CD4-positive, alpha-beta T cell treated with Interleukin-4 for 4 hours (primary cell): Measurements from ENCODE around the gene HLA-DRA.
"Not testable (repeated sequence)": the region's sequence is repeated elsewhere in the genome, so short reads cannot be mapped to it uniquely, and the experiment has no call there.

ENCODE experiments used
- DNase-seq: peaks from one replicate; pipeline ENCODE4 v3.0.0-alpha.2; 2020

HLA-DRA gene

GRCh38 chr6:32432050-32432450, 7.6 kb upstream of the HLA-DRA start:
- peak; percentile 50 for DNase-seq

GRCh38 chr6:32433950-32434349, 5.7 kb upstream of the HLA-DRA start:
- DNase-seq, result not testable (repeated sequence)

GRCh38 chr6:32436186-32436585, 3.5 kb upstream of the HLA-DRA start:
- DNase-seq, result no peak

GRCh38 chr6:32436995-32437836, 2.5 kb upstream of the HLA-DRA start:
- peak; percentile 54 for DNase-seq

GRCh38 chr6:32439139-32439538, 548 bp upstream of the HLA-DRA start:
- no peak for DNase-seq

- DNase-seq, result no peak
Observed at GRCh38 chr6:32442243-32442667, 2.6 kb downstream of the HLA-DRA start.

- DNase-seq, result no peak
Observed at GRCh38 chr6:32442977-32443552, 3.4 kb downstream of the HLA-DRA start.

GRCh38 chr6:32444433-32444832, 4.7 kb downstream of the HLA-DRA start:
- no peak for DNase-seq

- no peak for DNase-seq
Observed at GRCh38 chr6:32445321-32445854, 5.7 kb downstream of the HLA-DRA start.

- no peak for DNase-seq
Observed at GRCh38 chr6:32447932-32448331, 8.2 kb downstream of the HLA-DRA start.

GRCh38 chr6:32449088-32449736, 9.5 kb downstream of the HLA-DRA start:
- DNase-seq, result no peak

GRCh38 chr6:32457054-32457453, 17.4 kb downstream of the HLA-DRA start:
- no peak for DNase-seq

- DNase-seq, result no peak
Observed at GRCh38 chr6:32459781-32460424, 20.2 kb downstream of the HLA-DRA start.

- no peak for DNase-seq
Observed at GRCh38 chr6:32460528-32460927, 20.8 kb downstream of the HLA-DRA start.

- DNase-seq, result no peak
Observed at GRCh38 chr6:32461493-32461892, 21.8 kb downstream of the HLA-DRA start.

GRCh38 chr6:32462609-32463008, 22.9 kb downstream of the HLA-DRA start:
- DNase-seq, result no peak

- DNase-seq, result not testable (repeated sequence)
Observed at GRCh38 chr6:32467743-32468503, 28.2 kb downstream of the HLA-DRA start.

- DNase-seq, result no peak
Observed at GRCh38 chr6:32472781-32473375, 33.2 kb downstream of the HLA-DRA start.

- not testable (repeated sequence) for DNase-seq
Observed at GRCh38 chr6:32473376-32474348, 34.0 kb downstream of the HLA-DRA start.

GRCh38 chr6:32475392-32476206, 35.9 kb downstream of the HLA-DRA start:
- DNase-seq, result no peak
